Activated CD8-positive, alpha-beta memory T cell treated with anti-CD3 and anti-CD28 coated beads for 1 hour (primary cell): ENCODE measurements around the gene PMAIP1.

Source experiments
- DNase-seq, 2 donors: peaks; one replicate each; pipeline ENCODE4 v3.0.0-alpha.2; 2020; ENCODE audit warnings: low read depth in 1 of 2; ENCODE audit errors: extremely low read depth in 1 of 2

PMAIP1 gene

DNA sequence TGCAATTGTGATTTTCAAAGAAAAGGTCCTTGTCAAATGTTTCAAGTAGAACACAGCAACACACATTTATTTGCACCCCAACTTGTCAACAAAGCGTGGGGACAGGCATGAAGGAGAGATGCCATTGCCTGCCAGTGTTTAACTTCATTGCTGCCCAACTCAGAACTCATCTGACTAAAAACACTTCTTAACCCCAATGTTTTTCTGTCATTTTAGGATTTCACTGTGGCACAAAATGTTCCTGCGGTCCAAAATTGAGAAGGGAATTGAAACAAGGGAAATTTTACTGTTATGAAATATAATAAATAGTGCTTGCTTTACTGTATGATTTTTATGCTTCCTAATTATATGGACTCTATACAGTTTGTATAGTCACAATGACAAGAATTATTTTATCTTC is 45.7 kb downstream of the PMAIP1 start:
- no peak for DNase-seq

DNA sequence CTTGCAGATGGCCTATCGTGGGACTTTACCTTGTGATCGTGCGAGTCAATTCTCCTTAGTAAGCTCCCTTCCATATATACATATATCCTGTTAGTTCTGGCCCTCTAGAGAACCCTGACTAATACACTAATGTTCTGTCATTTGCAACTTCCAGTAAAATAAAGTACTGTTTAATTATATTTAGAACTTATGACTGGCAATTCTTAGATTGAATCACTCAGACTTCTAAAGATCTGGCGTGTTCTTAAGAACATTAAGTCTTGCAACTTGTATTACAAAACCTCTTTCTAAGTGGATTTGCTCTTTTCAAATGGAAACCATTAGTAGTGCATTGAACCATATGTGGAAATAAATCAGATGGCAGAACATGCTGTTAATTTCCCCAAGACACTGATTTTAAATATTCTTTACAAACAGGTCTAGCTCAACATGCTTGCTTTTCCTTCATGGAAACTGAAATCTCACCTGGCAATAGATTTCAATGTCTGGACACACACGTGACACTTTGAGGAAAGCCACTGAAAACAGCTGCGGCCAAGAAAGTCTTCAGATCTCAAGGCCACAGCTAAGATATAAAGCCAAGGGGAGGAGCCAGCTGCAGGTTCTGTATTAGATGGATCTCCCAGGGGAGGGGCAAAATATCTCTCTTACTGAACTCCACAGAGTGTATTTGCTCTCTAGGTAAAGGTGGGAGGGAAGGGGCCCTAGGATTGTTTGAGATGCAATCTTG is 50.6 kb downstream of the PMAIP1 start:
- DNase-seq: no peak

DNA sequence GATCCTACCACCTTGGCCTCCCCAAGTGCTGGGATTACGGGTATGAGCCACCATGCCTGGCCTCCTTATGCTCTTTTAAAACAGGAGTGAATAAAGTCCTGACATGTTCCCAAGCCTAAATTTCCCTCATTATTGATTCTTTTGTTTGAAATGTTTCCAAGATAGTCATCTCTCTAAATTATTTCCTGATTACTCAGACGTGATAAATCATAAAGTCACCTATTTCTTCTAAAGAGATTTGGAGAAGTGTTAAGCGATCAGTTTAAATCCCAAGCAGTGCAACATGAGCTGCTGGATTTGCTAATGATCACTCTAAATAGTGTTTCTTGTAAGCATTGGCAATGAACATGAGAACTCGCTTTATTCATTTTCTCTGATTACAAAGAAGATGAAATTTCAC is 51.8 kb downstream of the PMAIP1 start:
- no peak for DNase-seq

DNA sequence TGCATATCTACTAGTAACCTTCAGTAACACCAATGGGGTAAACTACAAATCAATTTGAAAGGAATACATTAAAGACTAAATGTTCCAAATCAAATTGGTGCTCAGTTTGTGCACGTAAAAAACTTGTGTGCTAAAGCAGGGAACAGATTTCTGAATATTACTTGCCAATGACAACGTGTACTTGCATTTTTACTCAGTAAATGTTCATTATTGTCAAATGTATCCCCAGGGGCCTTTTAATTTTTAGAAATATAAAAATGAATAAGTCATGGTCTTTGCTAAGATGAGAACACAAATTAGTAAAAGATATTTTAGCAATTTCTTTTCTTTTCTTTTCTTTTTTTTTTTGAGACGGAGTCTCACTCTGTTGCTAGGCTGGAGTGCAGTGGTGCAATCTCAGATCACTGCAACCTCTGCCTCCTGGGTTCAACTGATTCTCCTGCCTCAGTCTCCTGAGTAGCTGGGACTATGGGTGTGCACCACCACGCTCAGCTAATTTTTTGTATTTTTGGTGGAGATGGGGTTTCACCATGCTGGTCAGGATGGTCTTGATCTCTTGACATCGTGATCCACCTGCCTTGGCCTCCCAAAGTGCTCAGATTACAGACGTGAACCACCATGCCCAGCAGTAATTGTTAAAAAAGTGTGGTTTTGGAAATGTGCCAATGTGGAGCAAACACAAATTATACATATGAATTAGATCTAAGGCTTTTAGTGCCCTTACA is 52.6 kb downstream of the PMAIP1 start:
- no peak for DNase-seq
